GM12878 (cell line): ENCODE data around the gene INO80B. TPM values are rescaled to one million over a fixed set of nuclear protein-coding genes. Genes with fewer than 3 reads are reported as not detected.

ENCODE experiments used
- ATAC-seq: fragments of 200-7000 bp; cut with Tn5 transposase; 3 replicates; pipeline ENCODE4 v1.9.1; 2020; ENCODE audit warnings: mild to moderate bottlenecking, moderate library complexity
- BruUV-seq: library from RNA; stranded (reverse); fragments of 400-500 nt; replicated peaks from 2 replicates; lab custom pipeline; 2021; lab: Mats Ljungman, UMichigan
- CTCF ChIA-PET: fragments of 300-600 bp; sonication (Branson Sonifier 250); formaldehyde crosslinking; extraction: SDS; loops from one replicate; lab custom pipeline; 2021; ENCODE audit warnings: inconsistent platforms; lab: Yijun Ruan, JAX
- POLR2A ChIA-PET: fragments of 350-600 bp; formaldehyde crosslinking; extraction: SDS; loops from one replicate; lab custom pipeline; 2021; ENCODE audit warnings: inconsistent platforms; lab: Charles Lee
- RAD21 ChIA-PET: fragments of 300-600 bp; sonication (Branson Sonifier 250); formaldehyde crosslinking; loops from one replicate; lab custom pipeline; 2023; ENCODE audit warnings: antibody characterized with exemption; ENCODE audit not compliant: unreplicated experiment; lab: Charles Lee
- SMC1A ChIA-PET: fragments of 300-600 bp; sonication (Branson Sonifier 250); formaldehyde crosslinking; loops from one replicate; lab custom pipeline; 2023; ENCODE audit not compliant: unreplicated experiment, uncharacterized antibody; lab: Charles Lee
- DNase-seq: peaks from one replicate; pipeline ENCODE4 v3.0.0-alpha.2; 2011; ENCODE audit warnings: low read depth, low spot score
- FAIRE-seq: peaks from 3 replicates; lab custom pipeline; 2011; peaks lifted over from hg19 to GRCh38; lab: Jason Lieb, UNC
- H2AFZ ChIP-seq: 2 replicates; pipeline ENCODE4 v1.6.0; 2011; ENCODE audit warnings: low read depth, low read length, control low read depth; ENCODE audit not compliant: control insufficient read depth
- H3K27ac ChIP-seq: 2 replicates; pipeline ENCODE4 v1.5.1; 2011; ENCODE audit warnings: control low read depth; ENCODE audit not compliant: control insufficient read depth, insufficient read depth
- H3K27me3 ChIP-seq, 2 experiments: replicated peaks in 1 of 2; 2 replicates each; pipeline versions ENCODE4 v1.6.0 to v1.6.1; 2011; ENCODE audit warnings: low read length in 1 of 2; ENCODE audit not compliant: control insufficient read depth in 2 of 2, insufficient read depth in 2 of 2
- H3K36me3 ChIP-seq, 2 experiments: 2 replicates each; pipeline ENCODE4 v1.5.1; 2011; ENCODE audit warnings: low read length in 1 of 2; ENCODE audit not compliant: control insufficient read depth in 2 of 2, insufficient read depth in 2 of 2
- H3K4me1 ChIP-seq: 2 replicates; pipeline ENCODE4 v1.6.1; 2011; ENCODE audit warnings: mild to moderate bottlenecking, low read length, moderate library complexity, mixed read lengths; ENCODE audit not compliant: control insufficient read depth, insufficient read depth
- H3K4me2 ChIP-seq: 2 replicates; pipeline ENCODE4 v1.6.0; 2011; ENCODE audit warnings: control low read depth; ENCODE audit not compliant: control insufficient read depth, insufficient read depth
- H3K4me3 ChIP-seq: fragments of 200-600 bp; sonication (generic); 2 replicates; pipeline ENCODE4 v1.5.1; 2016
- H3K79me2 ChIP-seq: 2 replicates; pipeline ENCODE4 v1.6.0; 2011; ENCODE audit warnings: low read length; ENCODE audit not compliant: control insufficient read depth, insufficient read depth
- H3K9ac ChIP-seq: 2 replicates; pipeline ENCODE4 v1.8.0; 2011; ENCODE audit warnings: low read length, control low read depth, mixed read lengths; ENCODE audit not compliant: control insufficient read depth, insufficient read depth
- H3K9me3 ChIP-seq: replicated peaks from 3 replicates; pipeline ENCODE4 v1.5.1; 2011; ENCODE audit warnings: mild to moderate bottlenecking, low read length; ENCODE audit not compliant: control insufficient read depth, insufficient read depth
- H4K20me1 ChIP-seq: 2 replicates; pipeline ENCODE4 v1.6.0; 2011; ENCODE audit not compliant: control insufficient read depth, insufficient read depth
- CBX5 ChIP-seq: sonication (generic); IDR thresholded peaks from 2 replicates; pipeline ENCODE4 v1.6.1; 2016; ENCODE audit warnings: low read depth, moderate library complexity, mild to moderate bottlenecking, inconsistent platforms
- EED ChIP-seq: sonication (generic); IDR thresholded peaks from 2 replicates; pipeline ENCODE4 v1.6.1; 2016; ENCODE audit warnings: antibody characterized with exemption, low read depth
- FOXM1 ChIP-seq: IDR thresholded peaks from 2 replicates; pipeline ENCODE4 v1.6.1; 2012; ENCODE audit warnings: low read depth, mild to moderate bottlenecking, inconsistent platforms, low read length, moderate library complexity
- JUNB ChIP-seq: IDR thresholded peaks from 2 replicates; pipeline ENCODE4 v1.6.1; 2016; ENCODE audit warnings: antibody characterized with exemption, mild to moderate bottlenecking
- MTA2 ChIP-seq: fragments of 450-650 bp; IDR thresholded peaks from 2 replicates; pipeline ENCODE4 v1.6.1; 2016; ENCODE audit warnings: low read depth, mild to moderate bottlenecking, moderate library complexity
- NR2C1 ChIP-seq: fragments of 450-650 bp; IDR thresholded peaks from 2 replicates; pipeline ENCODE4 v1.6.1; 2017; ENCODE audit warnings: antibody characterized with exemption, mild to moderate bottlenecking, moderate library complexity
- PAX8 ChIP-seq: fragments of 450-650 bp; IDR thresholded peaks from 2 replicates; pipeline ENCODE4 v1.6.1; 2017; ENCODE audit warnings: mild to moderate bottlenecking, moderate library complexity
- PML ChIP-seq: IDR thresholded peaks from 2 replicates; pipeline ENCODE4 v1.6.1; 2012; ENCODE audit warnings: low read length, inconsistent platforms
- POLR2AphosphoS2 ChIP-seq: IDR thresholded peaks from 2 replicates; pipeline ENCODE4 v1.6.1; 2011; ENCODE audit warnings: low read depth, mild to moderate bottlenecking, low read length, improper control_type of control experiment, moderate library complexity
- POU2F2 ChIP-seq: IDR thresholded peaks from 3 replicates; pipeline ENCODE4 v1.6.1; 2011; ENCODE audit warnings: low read depth, mild to moderate bottlenecking, low read length, borderline replicate concordance
- RAD51 ChIP-seq: fragments of 450-650 bp; IDR thresholded peaks from 2 replicates; pipeline ENCODE4 v1.6.1; 2016; ENCODE audit warnings: moderate library complexity, mild to moderate bottlenecking, inconsistent platforms
- SIX5 ChIP-seq: IDR thresholded peaks from 2 replicates; pipeline ENCODE4 v1.6.1; 2011; ENCODE audit warnings: mild to moderate bottlenecking, low read depth, low read length, moderate library complexity; ENCODE audit not compliant: severe bottlenecking
- SREBF1 ChIP-seq: IDR thresholded peaks from 2 replicates; pipeline ENCODE4 v1.6.1; 2012; ENCODE audit warnings: mild to moderate bottlenecking, low read length
- SREBF2 ChIP-seq: IDR thresholded peaks from 2 replicates; pipeline ENCODE4 v1.6.1; 2012; ENCODE audit warnings: mild to moderate bottlenecking, low read length
- SRF ChIP-seq, 2 experiments: IDR thresholded peaks; 2 replicates each; pipeline ENCODE4 v1.6.1; 2011; ENCODE audit warnings: low read depth in 2 of 2, low read length in 2 of 2, mild to moderate bottlenecking in 1 of 2, moderate library complexity in 1 of 2
- TCF12 ChIP-seq: IDR thresholded peaks from 2 replicates; pipeline ENCODE4 v1.6.1; 2011; ENCODE audit warnings: low read depth, mild to moderate bottlenecking, low read length
- ZBED1 ChIP-seq: IDR thresholded peaks from 2 replicates; pipeline ENCODE4 v1.6.1; 2016; ENCODE audit warnings: borderline replicate concordance
- WGBS: methylation state at CpG from one replicate; pipeline ENCODE4 v1.1.6; 2016; ENCODE audit warnings: low lambda C conversion rate; ENCODE audit not compliant: insufficient replicate concordance, insufficient coverage; ENCODE audit errors: missing lambda C conversion rate; 5-methylcytosine and 5-hydroxymethylcytosine counted together
- in situ Hi-C: fragments of 300-500 bp; cut with MboI; formaldehyde crosslinking; loops from 9 replicates; pipeline ENCODE4 v1.14.3; 2018; ENCODE audit warnings: mixed read lengths
- intact Hi-C: fragments of 100-400 bp; cut with micrococcal nuclease; formaldehyde crosslinking; loops from one replicate; pipeline ENCODE4 v1.14.2; 2022; ENCODE audit not compliant: unreplicated experiment
- polyA plus RNA-seq, 11 experiments: library from polyadenylated mRNA; depleted of rRNA in 4 of 11; unstranded in 6 of 11; stranded (reverse) in 5 of 11; fragments of >200 nt; fragmentation: Nextera tagmentation in 4 of 11; fragmentation: Illumina TruSeq in 1 of 11; extraction: Ambion mirVana in 4 of 11; extraction: Trizol in 1 of 11; gene quantifications; 1 replicate in 1 of 11; 2 replicates in 10 of 11; pipeline versions ENCODE4 v1.2.1 to v1.2.3, GENCODE V29; 2011 to 2016; ENCODE audit warnings: inconsistent platforms in 2 of 11, missing spikeins in 2 of 11, low read depth in 1 of 11
- total RNA-seq, 4 experiments: library from RNA; depleted of rRNA in 3 of 4; stranded (reverse); fragments of >200 nt in 3 of 4; fragmentation: Illumina TruSeq in 1 of 4; extraction: Trizol in 1 of 4; gene quantifications; 2 replicates each; pipeline versions ENCODE4 v1.2.1 to v1.2.3, GENCODE V29; 2013 to 2021
- TF ChIP-seq, protein P1 (sequence below): fragments of 150-350 bp; IDR thresholded peaks from 2 replicates; pipeline ENCODE4 v1.6.1; 2014; ENCODE audit warnings: mild to moderate bottlenecking, low read depth, low read length
- TF ChIP-seq, protein P2 (sequence below): fragments of 450-650 bp; IDR thresholded peaks from 2 replicates; pipeline ENCODE4 v1.6.1; 2017; ENCODE audit warnings: low read depth, mild to moderate bottlenecking, moderate library complexity

The INO80B gene
- total and polyA plus RNA-seq, 10 of the 15 experiments (the other 5 are each of a cell fraction or from before 2014, with no cell fraction given): 1.3 to 26.7 (median 11.1) TPM

DNA sequence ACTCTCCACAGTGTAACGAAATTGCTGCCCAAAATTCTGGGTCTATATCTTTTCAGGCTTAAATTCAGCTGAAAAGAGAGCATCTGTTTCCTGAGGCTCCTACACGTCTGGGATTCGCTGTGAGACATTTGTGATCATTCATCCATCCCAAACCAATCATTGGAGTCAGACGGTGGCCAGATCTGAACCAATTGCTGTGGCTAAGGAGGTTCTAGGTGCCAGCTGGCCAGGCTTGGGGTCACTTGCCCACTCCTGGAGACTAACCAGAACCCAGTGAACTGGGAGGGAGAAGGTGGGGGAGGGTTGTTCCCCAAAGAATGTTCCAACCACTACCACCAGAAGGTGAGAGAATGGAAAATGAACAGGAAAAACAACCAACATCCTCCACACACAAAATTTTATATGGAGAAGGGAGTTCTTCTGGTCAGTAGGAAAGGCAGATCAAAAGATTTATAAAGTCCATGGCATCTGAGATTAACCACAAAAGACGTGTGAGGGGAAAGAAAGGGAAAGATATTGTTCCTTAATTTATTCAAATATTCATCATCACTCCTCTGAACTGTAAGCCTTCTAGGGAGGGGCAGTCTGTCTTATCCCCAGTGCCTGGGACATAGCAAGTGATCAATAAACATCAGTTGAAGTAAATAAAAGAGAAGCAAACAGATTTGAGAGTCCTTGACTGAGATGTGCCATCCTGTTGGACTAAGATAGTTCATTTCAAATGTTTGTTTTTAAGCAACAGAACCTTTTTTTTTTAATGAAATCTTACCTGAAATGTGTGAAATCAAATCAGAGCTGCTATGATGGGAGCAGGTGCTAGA lies 10.2 kb upstream of the INO80B start (continued):
- TF ChIP-seq POLR2AphosphoS2: no peak
- TF ChIP-seq FOXM1: no peak
- TF ChIP-seq SRF (IDR thresholded peaks at IDR 0.05; ENCODE audit: low read depth in 2 of 2, low read length in 2 of 2): no peak
- no peak for TF ChIP-seq EED

DNA sequence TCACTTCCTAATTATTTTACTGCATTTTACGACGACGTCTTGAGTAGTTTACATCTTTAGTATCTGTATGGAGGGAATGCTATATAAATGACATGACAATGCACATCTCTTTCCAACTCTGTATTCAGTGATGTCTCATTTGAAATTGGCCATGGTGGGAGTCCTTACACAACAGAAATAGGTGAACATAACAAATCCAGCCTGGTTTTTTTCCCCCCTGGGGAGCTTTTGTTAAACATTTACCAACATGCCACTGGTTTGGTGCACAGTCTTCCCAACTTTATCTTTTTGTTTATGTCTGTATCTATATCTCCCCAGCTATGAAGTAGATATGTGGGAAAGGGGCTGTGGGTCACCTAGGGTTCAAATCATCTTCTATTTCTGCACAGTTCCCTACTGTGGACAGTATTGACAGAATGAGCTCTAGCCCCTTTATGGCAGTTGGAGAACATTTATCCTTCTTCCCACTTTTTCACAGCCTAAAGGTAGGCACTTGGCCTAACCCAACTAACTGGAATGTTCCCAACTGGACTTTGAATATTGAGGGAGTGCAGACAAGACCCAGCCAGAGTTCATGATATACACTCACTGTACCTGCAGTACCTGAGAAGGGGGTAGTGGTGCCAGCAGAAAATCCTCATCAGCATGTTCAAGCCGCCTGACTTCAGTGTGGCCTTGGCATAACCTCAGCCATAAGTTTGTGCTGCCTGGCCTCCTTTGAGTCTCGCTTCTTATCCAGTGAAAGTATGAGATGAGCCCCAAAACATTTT lies 7.5 kb upstream of the INO80B start:
- no TSS peak for BruUV-seq
- WGBS: 87% methylated on average over 5 of the region's 5 CpGs
- Histone ChIP-seq H3K9me3 (no peaks in the 10 kb centered on the region), H4K20me1 (no peaks in the 10 kb centered on the region), H3K9ac (no peak overlapping the region), H3K4me1 (no peaks in the 10 kb centered on the region), H3K27ac (no peak overlapping the region), H3K36me3 (no peaks in the 10 kb centered on the region), H3K4me3 (no peak overlapping the region), H2AFZ (no peak overlapping the region), H3K27me3 (peaks cover 0 to 1% of the 10 kb centered on the region in 2 experiments; a peak in 1 of 4 replicates), H3K79me2 (no peaks in the 10 kb centered on the region), H3K4me2 (no peak overlapping the region)
- in situ Hi-C loops (no loop called here), intact Hi-C loops (no loop called here)
- POLR2A ChIA-PET: no interaction called here
- no peak for FAIRE-seq
- SMC1A ChIA-PET: interaction anchor here (0.8 kb wide), 1 partner anchor 11 kb away, joined by 3 read pairs; no protein-coding TSS in a partner anchor
- RAD21 ChIA-PET: no interaction called here
- no peak for DNase-seq
- CTCF ChIA-PET: interaction anchor here (0.9 to 1.1 kb wide), 3 partner anchors 9 to 113 kb away, joined by 3 read pairs; partner anchors contain the start of genes CCDC142 and TTC31
- ATAC-seq: no peak
- no peak for TF ChIP-seq RAD51
- TF ChIP-seq PML: no peak
- TF ChIP-seq, protein P1, sequence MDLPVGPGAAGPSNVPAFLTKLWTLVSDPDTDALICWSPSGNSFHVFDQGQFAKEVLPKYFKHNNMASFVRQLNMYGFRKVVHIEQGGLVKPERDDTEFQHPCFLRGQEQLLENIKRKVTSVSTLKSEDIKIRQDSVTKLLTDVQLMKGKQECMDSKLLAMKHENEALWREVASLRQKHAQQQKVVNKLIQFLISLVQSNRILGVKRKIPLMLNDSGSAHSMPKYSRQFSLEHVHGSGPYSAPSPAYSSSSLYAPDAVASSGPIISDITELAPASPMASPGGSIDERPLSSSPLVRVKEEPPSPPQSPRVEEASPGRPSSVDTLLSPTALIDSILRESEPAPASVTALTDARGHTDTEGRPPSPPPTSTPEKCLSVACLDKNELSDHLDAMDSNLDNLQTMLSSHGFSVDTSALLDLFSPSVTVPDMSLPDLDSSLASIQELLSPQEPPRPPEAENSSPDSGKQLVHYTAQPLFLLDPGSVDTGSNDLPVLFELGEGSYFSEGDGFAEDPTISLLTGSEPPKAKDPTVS: no peak
- TF ChIP-seq ZBED1: no peak
- TF ChIP-seq SIX5: no peak
- TF ChIP-seq, protein P2, sequence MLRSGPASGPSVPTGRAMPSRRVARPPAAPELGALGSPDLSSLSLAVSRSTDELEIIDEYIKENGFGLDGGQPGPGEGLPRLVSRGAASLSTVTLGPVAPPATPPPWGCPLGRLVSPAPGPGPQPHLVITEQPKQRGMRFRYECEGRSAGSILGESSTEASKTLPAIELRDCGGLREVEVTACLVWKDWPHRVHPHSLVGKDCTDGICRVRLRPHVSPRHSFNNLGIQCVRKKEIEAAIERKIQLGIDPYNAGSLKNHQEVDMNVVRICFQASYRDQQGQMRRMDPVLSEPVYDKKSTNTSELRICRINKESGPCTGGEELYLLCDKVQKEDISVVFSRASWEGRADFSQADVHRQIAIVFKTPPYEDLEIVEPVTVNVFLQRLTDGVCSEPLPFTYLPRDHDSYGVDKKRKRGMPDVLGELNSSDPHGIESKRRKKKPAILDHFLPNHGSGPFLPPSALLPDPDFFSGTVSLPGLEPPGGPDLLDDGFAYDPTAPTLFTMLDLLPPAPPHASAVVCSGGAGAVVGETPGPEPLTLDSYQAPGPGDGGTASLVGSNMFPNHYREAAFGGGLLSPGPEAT: no peak
- TF ChIP-seq TCF12: no peak
- no peak for TF ChIP-seq NR2C1
- no peak for TF ChIP-seq MTA2
- TF ChIP-seq FOXM1: no peak
- TF ChIP-seq POU2F2: no peak
- no peak for TF ChIP-seq PAX8
- no peak for TF ChIP-seq SREBF1
- TF ChIP-seq CBX5: no peak
- no peak for TF ChIP-seq JUNB
- no peak for TF ChIP-seq SREBF2
